Stimulated activated naive CD8-positive, alpha-beta T cell treated with anti-CD3 and anti-CD28 coated beads, Interleukin-15, amount 100 ng/mL, for 72 hours (primary cell): ENCODE data around the gene PCSK6.
"Not testable (repeated sequence)": the region's sequence is repeated elsewhere in the genome, so short reads cannot be mapped to it uniquely, and the experiment has no call there.

Experiments
- ATAC-seq: fragments of 150-1000 bp; cut with Tn5 transposase; 2 replicates; pipeline ENCODE4 v1.10.0; 2021; ENCODE audit warnings: mild to moderate bottlenecking, moderate library complexity
- DNase-seq, 2 donors: peaks; one replicate each; pipeline ENCODE4 v3.0.0; 2021 to 2022
- H3K27ac Mint-ChIP-seq, 2 donors: one replicate each; pipeline ENCODE4 v1.8.0; 2022; ENCODE audit warnings: mild to moderate bottlenecking in 2 of 2, mixed read lengths in 2 of 2, moderate library complexity in 2 of 2
- H3K27me3 Mint-ChIP-seq: one replicate; pipeline ENCODE4 v1.8.0; 2022; ENCODE audit warnings: mixed read lengths
- H3K4me1 Mint-ChIP-seq: one replicate; pipeline ENCODE4 v1.8.0; 2022; ENCODE audit warnings: mild to moderate bottlenecking, mixed read lengths
- H3K4me3 Mint-ChIP-seq, 2 donors: one replicate each; pipeline ENCODE4 v1.8.0; 2022; ENCODE audit warnings: mild to moderate bottlenecking in 2 of 2, mixed read lengths in 2 of 2, moderate library complexity in 1 of 2
- H3K9me3 Mint-ChIP-seq, 2 donors: one replicate each; pipeline ENCODE4 v1.8.0; 2022; ENCODE audit warnings: mixed read lengths in 2 of 2

The PCSK6 gene

GRCh38 chr15:101362359-101362758 is 127.1 kb downstream of the PCSK6 start:
- Mint-ChIP-seq H3K9me3 (peaks cover 0 to 5% of the 10 kb centered on the region in 2 donors), H3K4me1 (peaks cover 8% of the 10 kb centered on the region), H3K4me3 (no peak overlapping the region), H3K27ac (peak overlapping the region in 1 of 2 donors; percentile 30), H3K27me3 (peaks cover 14% of the 10 kb centered on the region)
- no peak for DNase-seq
- ATAC-seq: no peak

GRCh38 chr15:101361418-101361817 is 128.1 kb downstream of the PCSK6 start:
- DNase-seq (no peak), ATAC-seq (no peak)
- peaks cover 8% of the 10 kb centered on the region for H3K4me1 Mint-ChIP-seq
- H3K4me3 Mint-ChIP-seq: no peak overlapping the region
- peak overlapping the region in 1 of 2 donors; percentile 77 for H3K27ac Mint-ChIP-seq
- H3K9me3 Mint-ChIP-seq: peaks cover 0 to 5% of the 10 kb centered on the region in 2 donors
- H3K27me3 Mint-ChIP-seq: peaks cover 14% of the 10 kb centered on the region

- Mint-ChIP-seq H3K27ac (no peak overlapping the region), H3K27me3 (peaks cover 14% of the 10 kb centered on the region), H3K4me3 (no peak overlapping the region), H3K9me3 (peaks cover 0 to under 1% of the 10 kb centered on the region in 2 donors), H3K4me1 (peaks cover 8% of the 10 kb centered on the region)
- DNase-seq: no peak
- no peak for ATAC-seq
Measured at GRCh38 chr15:101359365-101359947, 130.1 kb downstream of the PCSK6 start.

DNA sequence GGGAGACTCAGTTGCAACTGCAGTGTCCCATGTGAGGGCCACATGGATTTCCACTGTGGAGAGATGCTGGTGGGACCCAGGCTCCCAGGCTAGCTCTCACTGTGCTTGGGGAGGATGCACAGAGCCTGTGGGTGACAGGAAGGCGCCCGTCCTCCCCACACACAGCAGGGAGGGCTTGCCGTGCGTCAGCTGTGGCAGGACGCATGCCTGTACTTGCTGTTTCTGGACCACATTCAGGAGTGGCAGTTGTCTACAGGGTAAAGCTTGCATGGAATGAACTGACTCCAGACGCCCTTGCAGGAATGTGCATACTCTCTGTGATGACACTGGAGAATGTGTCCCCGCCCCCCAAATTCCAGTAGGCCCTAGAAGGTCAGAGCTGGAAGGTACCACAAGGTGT is 130.6 kb downstream of the PCSK6 start:
- DNase-seq (no peak), ATAC-seq (peak; percentile 17)
- Mint-ChIP-seq H3K27me3 (peaks cover 14% of the 10 kb centered on the region), H3K27ac (no peak overlapping the region), H3K4me1 (peaks cover 8% of the 10 kb centered on the region), H3K9me3 (no peaks in the 10 kb centered on the region), H3K4me3 (no peak overlapping the region)

DNA sequence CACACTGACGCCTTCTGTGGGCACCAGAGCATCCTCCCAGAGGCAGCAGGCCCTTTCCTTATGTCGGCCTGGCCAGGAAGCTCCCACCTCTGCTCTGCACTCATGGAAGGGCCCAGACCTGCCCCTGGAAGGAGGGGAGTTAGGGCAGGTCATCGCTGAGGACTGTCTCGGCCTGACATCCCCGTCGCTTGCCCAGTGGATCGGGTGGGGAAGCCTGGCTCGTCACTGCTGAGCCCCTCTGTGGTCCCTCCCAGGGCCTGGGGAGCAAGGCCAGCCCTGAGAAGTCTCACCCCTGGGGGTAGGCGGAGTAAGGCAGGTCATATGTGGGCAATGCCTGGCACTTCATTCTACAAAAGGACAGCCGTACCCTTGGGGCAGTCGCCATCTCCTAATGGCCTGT is 131.6 kb downstream of the PCSK6 start:
- Mint-ChIP-seq H3K27me3 (peaks cover 10% of the 10 kb centered on the region), H3K9me3 (no peaks in the 10 kb centered on the region), H3K4me3 (no peak overlapping the region), H3K4me1 (peaks cover 8% of the 10 kb centered on the region), H3K27ac (no peak overlapping the region)
- ATAC-seq: no peak
- DNase-seq: no peak

GRCh38 chr15:101357333-101357732 is 132.2 kb downstream of the PCSK6 start:
- Mint-ChIP-seq H3K4me1 (peaks cover 8% of the 10 kb centered on the region), H3K27me3 (peaks cover 5% of the 10 kb centered on the region), H3K27ac (no peak overlapping the region), H3K4me3 (no peak overlapping the region), H3K9me3 (no peaks in the 10 kb centered on the region)
- peak; percentile 15 for ATAC-seq
- DNase-seq: no peak

GRCh38 chr15:101356512-101357172 is 132.9 kb downstream of the PCSK6 start:
- not testable (repeated sequence) for H3K9me3 Mint-ChIP-seq, H3K27ac Mint-ChIP-seq, ATAC-seq, H3K4me1 Mint-ChIP-seq, H3K27me3 Mint-ChIP-seq, DNase-seq, H3K4me3 Mint-ChIP-seq

GRCh38 chr15:101355678-101356464 is 133.6 kb downstream of the PCSK6 start:
- no peaks in the 10 kb centered on the region for H3K9me3 Mint-ChIP-seq
- H3K27ac Mint-ChIP-seq: no peak overlapping the region
- no peak overlapping the region for H3K4me3 Mint-ChIP-seq
- no peak for DNase-seq
- H3K4me1 Mint-ChIP-seq: no peaks in the 10 kb centered on the region
- H3K27me3 Mint-ChIP-seq: no peaks in the 10 kb centered on the region
- no peak for ATAC-seq

GRCh38 chr15:101354891-101355623 is 134.4 kb downstream of the PCSK6 start:
- Mint-ChIP-seq H3K27me3 (no peaks in the 10 kb centered on the region), H3K4me3 (no peak overlapping the region), H3K9me3 (no peaks in the 10 kb centered on the region), H3K4me1 (no peaks in the 10 kb centered on the region), H3K27ac (peak overlapping the region in 1 of 2 donors; percentile 48)
- DNase-seq (no peak), ATAC-seq (no peak)

DNA sequence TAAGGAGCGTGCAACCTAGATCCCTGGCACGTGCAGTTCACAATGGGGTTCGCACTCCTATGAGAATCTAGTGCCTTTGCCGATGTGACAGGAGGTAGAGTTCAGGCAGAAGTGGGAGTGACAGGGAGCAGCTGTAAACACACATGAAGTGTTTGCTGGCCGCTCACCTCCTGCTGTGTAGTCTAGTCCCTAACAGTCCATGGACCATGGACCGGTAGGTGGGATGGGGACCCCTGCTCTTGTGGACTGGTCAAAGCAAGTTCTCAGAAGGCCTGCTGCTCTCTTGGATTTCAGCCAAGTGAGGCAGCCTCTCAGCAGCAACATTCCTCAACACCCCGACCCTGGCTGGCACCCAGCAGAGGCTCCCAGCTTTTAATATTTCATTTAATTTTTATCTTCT is 136.3 kb downstream of the PCSK6 start:
- no peak overlapping the region for H3K27ac Mint-ChIP-seq
- H3K9me3 Mint-ChIP-seq: no peaks in the 10 kb centered on the region
- H3K27me3 Mint-ChIP-seq: no peaks in the 10 kb centered on the region
- no peak for ATAC-seq
- H3K4me1 Mint-ChIP-seq: no peaks in the 10 kb centered on the region
- no peak overlapping the region for H3K4me3 Mint-ChIP-seq
- no peak for DNase-seq

DNA sequence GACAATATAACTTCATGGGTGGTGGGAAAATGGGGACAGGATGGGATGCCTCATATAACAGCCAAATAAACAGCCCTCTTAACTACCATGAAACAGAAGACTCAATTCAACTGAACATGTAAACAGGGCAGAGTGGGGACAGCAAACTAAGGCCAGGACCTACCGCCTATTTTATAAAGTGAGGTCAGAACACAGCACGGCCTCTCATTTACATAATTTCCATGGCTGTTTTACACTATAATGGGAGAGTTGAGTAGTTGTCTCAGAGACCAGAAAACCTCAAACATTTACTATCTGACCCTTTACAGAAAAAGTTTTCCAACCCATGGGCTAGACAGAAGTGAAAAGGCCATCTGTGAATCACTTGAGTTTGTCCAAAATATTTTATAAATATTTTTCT is 137.8 kb downstream of the PCSK6 start:
- H3K9me3 Mint-ChIP-seq: no peaks in the 10 kb centered on the region
- H3K27ac Mint-ChIP-seq: no peak overlapping the region
- no peak overlapping the region for H3K4me3 Mint-ChIP-seq
- H3K27me3 Mint-ChIP-seq: peaks cover 13% of the 10 kb centered on the region
- no peak for ATAC-seq
- DNase-seq: no peak
- H3K4me1 Mint-ChIP-seq: no peaks in the 10 kb centered on the region

- H3K27me3 Mint-ChIP-seq: peaks cover 23% of the 10 kb centered on the region
- H3K9me3 Mint-ChIP-seq: no peaks in the 10 kb centered on the region
- no peaks in the 10 kb centered on the region for H3K4me1 Mint-ChIP-seq
- no peak overlapping the region for H3K27ac Mint-ChIP-seq
- no peak for DNase-seq
- ATAC-seq: no peak
- no peak overlapping the region for H3K4me3 Mint-ChIP-seq
Measured at GRCh38 chr15:101349047-101349951, 140.2 kb downstream of the PCSK6 start.

DNA sequence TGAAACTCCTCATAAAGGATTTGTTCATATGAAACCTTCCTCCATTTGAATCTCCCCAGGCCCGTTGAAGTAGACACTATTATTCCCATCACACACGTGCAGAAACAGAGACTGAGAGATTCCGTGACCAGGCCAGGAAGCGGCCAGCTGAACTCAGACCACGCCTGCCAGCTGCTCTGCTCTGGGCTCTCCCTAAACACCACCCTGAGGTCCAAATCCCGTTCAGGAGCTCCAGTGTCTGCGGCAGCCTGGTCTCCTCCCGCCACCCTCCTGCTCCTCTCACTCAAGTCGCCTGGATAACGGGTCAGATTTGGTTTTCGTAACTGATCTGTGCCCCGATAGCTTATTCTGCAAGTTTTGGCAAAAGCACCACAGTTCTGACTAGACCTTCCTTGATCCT is 140.9 kb downstream of the PCSK6 start:
- no peak overlapping the region for H3K27ac Mint-ChIP-seq
- ATAC-seq: no peak
- no peaks in the 10 kb centered on the region for H3K9me3 Mint-ChIP-seq
- H3K27me3 Mint-ChIP-seq: peaks cover 23% of the 10 kb centered on the region
- H3K4me3 Mint-ChIP-seq: no peak overlapping the region
- DNase-seq: no peak
- H3K4me1 Mint-ChIP-seq: no peaks in the 10 kb centered on the region

DNA sequence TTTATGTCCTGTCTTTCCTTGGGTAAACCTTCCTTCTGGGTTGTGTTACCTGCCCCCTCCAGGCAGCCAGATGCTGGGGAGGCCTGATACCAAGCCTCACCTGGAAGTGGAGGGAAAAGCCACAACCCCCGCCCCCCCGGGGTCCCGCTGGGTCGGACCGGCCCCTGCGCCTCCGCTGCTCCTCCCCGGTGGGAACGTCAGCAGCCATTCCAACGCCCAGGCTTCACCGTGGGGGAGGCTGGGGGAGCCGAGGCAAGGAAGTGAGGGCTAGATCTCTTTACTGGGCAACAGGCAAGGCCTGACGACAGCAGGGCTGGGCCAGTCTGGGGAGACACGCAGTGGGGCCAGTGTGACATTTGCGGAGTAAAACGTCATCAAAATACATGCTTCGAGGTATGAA is 141.5 kb downstream of the PCSK6 start:
- Mint-ChIP-seq H3K27ac (no peak overlapping the region), H3K9me3 (no peaks in the 10 kb centered on the region), H3K4me1 (no peaks in the 10 kb centered on the region), H3K4me3 (no peak overlapping the region), H3K27me3 (peaks cover 23% of the 10 kb centered on the region)
- DNase-seq: no peak
- no peak for ATAC-seq

- no peak for DNase-seq
- no peak overlapping the region for H3K27ac Mint-ChIP-seq
- H3K4me3 Mint-ChIP-seq: no peak overlapping the region
- H3K4me1 Mint-ChIP-seq: no peaks in the 10 kb centered on the region
- H3K27me3 Mint-ChIP-seq: peaks cover 23% of the 10 kb centered on the region
- no peaks in the 10 kb centered on the region for H3K9me3 Mint-ChIP-seq
- no peak for ATAC-seq
Measured at GRCh38 chr15:101347454-101347853, 142.1 kb downstream of the PCSK6 start.
